Measurements from ENCODE around the gene SRPX. TPM values are rescaled to one million over a fixed set of nuclear protein-coding genes. Genes with fewer than 3 reads are reported as not detected.

SRPX gene
- total and polyA plus RNA-seq, 2 of the 13 experiments (the other 11 are each of a cell fraction or from before 2014, with no cell fraction given) = 0.30 TPM; not detected in 1

DNA sequence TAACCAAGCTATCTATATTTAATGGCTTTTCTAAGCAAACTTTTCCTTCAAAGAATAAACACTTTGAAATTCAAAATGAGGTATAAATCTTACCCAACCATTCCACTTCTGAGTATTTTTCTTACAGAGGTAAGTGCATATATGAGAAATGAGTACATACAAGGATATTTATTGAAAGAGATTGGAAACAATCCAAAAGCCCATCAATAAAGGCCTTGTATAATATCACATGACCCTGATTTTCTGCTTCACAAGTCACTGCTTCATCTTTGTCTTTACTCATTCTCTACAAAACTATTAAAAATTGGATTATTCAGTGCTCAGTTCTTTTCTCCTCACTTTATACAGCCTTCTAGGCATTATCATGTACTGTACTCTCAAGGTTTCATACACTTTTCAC, 91.3 kb downstream of the SRPX start:
- H3K4me3 ChIP-seq (replicated peaks in 1 of 3; ENCODE audit: insufficient read depth in 1 of 3, low read depth in 2 of 3, low read length in 3 of 3) = no peak overlapping the region
- no peak overlapping the region for H3K9ac ChIP-seq (ENCODE audit: insufficient read depth, low read depth, low read length)
- no peaks in the 10 kb centered on the region for H3K27me3 ChIP-seq (ENCODE audit: control insufficient read depth in 1 of 2, insufficient read depth in 2 of 2, low read length in 2 of 2)
- H3K36me3 ChIP-seq (replicated peaks in 1 of 2; ENCODE audit: control insufficient read depth in 1 of 2, insufficient read depth in 2 of 2, low read length in 2 of 2) = no peaks in the 10 kb centered on the region
- in situ Hi-C loops (cut with HindIII; ENCODE audit: extremely low pct_ligation_motif_present, low pct_unique_long_range_greater_than_20kb) = no loop called here
- FAIRE-seq (no peak), DNase-seq (ENCODE audit: low spot score) (no peak), ATAC-seq (no peak)
- no peaks in the 10 kb centered on the region for H3K79me2 ChIP-seq (ENCODE audit: insufficient read depth, low read length)
- no TSS peak for BruUV-seq (replicated peaks)
- TF ChIP-seq ZNF234 (CRISPR knock-in tag; conservative IDR thresholded peaks at IDR 0.05) (no peak), ZNF737 (CRISPR knock-in tag; IDR thresholded peaks at IDR 0.05; ENCODE audit: borderline replicate concordance) (no peak), SP2 (CRISPR knock-in tag; IDR thresholded peaks at IDR 0.05) (no peak), MXI1 (IDR thresholded peaks at IDR 0.05; ENCODE audit: borderline replicate concordance, low read depth, low read length) (no peak)
- TF ChIP-seq, protein P1, sequence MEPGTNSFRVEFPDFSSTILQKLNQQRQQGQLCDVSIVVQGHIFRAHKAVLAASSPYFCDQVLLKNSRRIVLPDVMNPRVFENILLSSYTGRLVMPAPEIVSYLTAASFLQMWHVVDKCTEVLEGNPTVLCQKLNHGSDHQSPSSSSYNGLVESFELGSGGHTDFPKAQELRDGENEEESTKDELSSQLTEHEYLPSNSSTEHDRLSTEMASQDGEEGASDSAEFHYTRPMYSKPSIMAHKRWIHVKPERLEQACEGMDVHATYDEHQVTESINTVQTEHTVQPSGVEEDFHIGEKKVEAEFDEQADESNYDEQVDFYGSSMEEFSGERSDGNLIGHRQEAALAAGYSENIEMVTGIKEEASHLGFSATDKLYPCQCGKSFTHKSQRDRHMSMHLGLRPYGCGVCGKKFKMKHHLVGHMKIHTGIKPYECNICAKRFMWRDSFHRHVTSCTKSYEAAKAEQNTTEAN (CRISPR knock-in tag; conservative IDR thresholded peaks at IDR 0.05) = no peak
- ChIA-PET CTCF (ENCODE audit: low intra/inter-chr PET ratio, low total read pairs) (no interaction called here), POLR2A (no interaction called here)
- no peak overlapping the region for H3K27ac ChIP-seq (ENCODE audit: extremely low read length, insufficient read depth, low read length)
- no peaks in the 10 kb centered on the region for H3K9me3 ChIP-seq (ENCODE audit: low read length)
- no peak overlapping the region for H2AFZ ChIP-seq (ENCODE audit: low read length)
- H3K4me1 ChIP-seq (ENCODE audit: insufficient read depth, low read length) = no peaks in the 10 kb centered on the region
- H3K4me2 ChIP-seq (ENCODE audit: low read depth, low read length) = no peak overlapping the region
- H4K20me1 ChIP-seq (ENCODE audit: insufficient read depth, low read length) = no peaks in the 10 kb centered on the region
- intact Hi-C loops (cut with micrococcal nuclease; ENCODE audit: unreplicated experiment) = no loop called here

DNA sequence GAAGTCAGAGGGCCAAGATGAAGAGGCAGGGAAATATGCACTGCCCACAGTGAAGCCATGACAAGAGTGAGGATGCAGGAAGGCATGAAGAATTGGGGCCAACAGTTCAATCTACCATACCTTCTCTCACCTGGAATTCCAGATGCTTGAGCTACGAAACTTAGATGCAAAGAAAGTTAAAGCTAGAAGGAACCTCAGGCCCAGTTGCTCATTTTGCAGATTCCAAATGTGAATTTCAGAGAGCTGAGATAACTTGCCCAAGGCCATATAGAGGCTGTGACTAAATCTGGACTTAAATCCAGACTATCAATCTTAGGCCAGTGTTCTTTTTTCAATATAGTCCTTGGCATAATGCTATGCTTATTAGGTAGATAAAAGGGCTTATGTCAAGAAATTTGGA, 92.7 kb downstream of the SRPX start:
- Histone ChIP-seq H3K27ac (ENCODE audit: extremely low read length, insufficient read depth, low read length) (no peak overlapping the region), H3K4me2 (ENCODE audit: low read depth, low read length) (no peak overlapping the region), H3K9me3 (ENCODE audit: low read length) (no peaks in the 10 kb centered on the region), H2AFZ (ENCODE audit: low read length) (no peak overlapping the region), H3K4me3 (replicated peaks in 1 of 3; ENCODE audit: insufficient read depth in 1 of 3, low read depth in 2 of 3, low read length in 3 of 3) (no peak overlapping the region), H3K27me3 (ENCODE audit: control insufficient read depth in 1 of 2, insufficient read depth in 2 of 2, low read length in 2 of 2) (no peaks in the 10 kb centered on the region), H3K9ac (ENCODE audit: insufficient read depth, low read depth, low read length) (no peak overlapping the region), H3K79me2 (ENCODE audit: insufficient read depth, low read length) (no peaks in the 10 kb centered on the region), H4K20me1 (ENCODE audit: insufficient read depth, low read length) (no peaks in the 10 kb centered on the region), H3K4me1 (ENCODE audit: insufficient read depth, low read length) (no peaks in the 10 kb centered on the region), H3K36me3 (replicated peaks in 1 of 2; ENCODE audit: control insufficient read depth in 1 of 2, insufficient read depth in 2 of 2, low read length in 2 of 2) (no peaks in the 10 kb centered on the region)
- TF ChIP-seq ZSCAN31 (CRISPR knock-in tag; IDR thresholded peaks at IDR 0.05; ENCODE audit: low read depth) = no peak
- TF ChIP-seq ATF7 (IDR thresholded peaks at IDR 0.05) = no peak
- TF ChIP-seq ATF7 (CRISPR knock-in tag; IDR thresholded peaks at IDR 0.05) = no peak
- BruUV-seq (replicated peaks) = no TSS peak
- intact Hi-C loops (cut with micrococcal nuclease; ENCODE audit: unreplicated experiment) (no loop called here), in situ Hi-C loops (cut with HindIII; ENCODE audit: extremely low pct_ligation_motif_present, low pct_unique_long_range_greater_than_20kb) (no loop called here)
- 0% methylated on average over 1 of the region's 1 CpG for WGBS (ENCODE audit: low lambda C conversion rate)
- ATAC-seq (no peak), DNase-seq (ENCODE audit: low spot score) (no peak), FAIRE-seq (no peak)
- ChIA-PET CTCF (ENCODE audit: low intra/inter-chr PET ratio, low total read pairs) (no interaction called here), POLR2A (no interaction called here)
